Gastrocnemius medialis (tissue), 4 donors: ENCODE results near the gene SEPTIN12. TPM values are rescaled to one million over a fixed set of nuclear protein-coding genes. Genes with fewer than 3 reads are reported as not detected.

ENCODE experiments used
- ATAC-seq, 2 donors: fragments of 150-250 bp; one replicate each; pipeline ENCODE4 v1.9.1; 2016
- DNase-seq, 2 donors: peaks; one replicate each; pipeline ENCODE4 v3.0.0-alpha.2; 2019
- H3K27ac ChIP-seq, 4 donors: fragments of 200-600 bp; sonication (generic); 1 replicate in 1 of 4; 2 replicates in 3 of 4; pipeline ENCODE4 v1.5.1; 2016 to 2018; ENCODE audit warnings: mild to moderate bottlenecking in 2 of 4, moderate library complexity in 1 of 4
- H3K27me3 ChIP-seq, 3 donors: fragments of 200-600 bp; sonication (generic) in 2 of 3; 1 replicate in 1 of 3; 2 replicates in 2 of 3; pipeline versions ENCODE4 v1.5.1 to v1.6.0; 2016 to 2019; ENCODE audit warnings: mild to moderate bottlenecking in 1 of 3, moderate library complexity in 1 of 3
- H3K36me3 ChIP-seq, 2 donors: fragments of 200-600 bp; sonication (generic) in 1 of 2; one replicate each; pipeline ENCODE4 v1.5.1; 2017 to 2018
- H3K4me1 ChIP-seq, 2 donors: fragments of 200-600 bp; sonication (generic) in 1 of 2; one replicate each; pipeline ENCODE4 v1.5.1; 2016 to 2017; ENCODE audit warnings: mild to moderate bottlenecking in 2 of 2
- H3K4me3 ChIP-seq, 4 donors: fragments of 200-600 bp; sonication (generic) in 3 of 4; 1 replicate in 1 of 4; 2 replicates in 3 of 4; pipeline ENCODE4 v1.5.1; 2016 to 2019; ENCODE audit warnings: mild to moderate bottlenecking in 2 of 4
- H3K9me3 ChIP-seq, 3 donors: fragments of 200-600 bp; sonication (generic) in 2 of 3; 1 replicate in 1 of 3; 2 replicates in 2 of 3; pipeline ENCODE4 v1.5.1; 2016 to 2019
- POLR2A ChIP-seq, 2 donors: fragments of 450-650 bp; IDR thresholded peaks; one replicate each; pipeline ENCODE4 v1.6.1; 2017; ENCODE audit warnings: antibody characterized with exemption in 2 of 2, mild to moderate bottlenecking in 2 of 2, moderate library complexity in 2 of 2
- in situ Hi-C, 4 donors: fragments of 200-750 bp; cut with MboI; loops; one replicate each; pipeline versions ENCODE4 v1.15.0 to v1.8.0; 2017; ENCODE audit warnings: low sequenced_read_pairs in 4 of 4
- intact Hi-C: fragments of 100-400 bp; cut with DNase I; formaldehyde crosslinking; loops from one replicate; pipeline ENCODE4 v1.15.1; 2023; ENCODE audit warnings: low total_unique reads
- total RNA-seq, 4 donors: library from RNA; depleted of rRNA; stranded (reverse); fragments of >200 nt; gene quantifications; one replicate each; pipeline versions ENCODE4 v1.1.0 to v1.2.3, GENCODE V29; 2016
- TF ChIP-seq, protein P1 (sequence below), 5 experiments: fragments of 450-650 bp in 3 of 5; fragments of 200-600 bp in 2 of 5; sonication (generic) in 2 of 5; IDR thresholded peaks in 4 of 5; conservative IDR thresholded peaks in 1 of 5; 1 replicate in 4 of 5; 2 replicates in 1 of 5; pipeline ENCODE4 v1.5.1; 2016 to 2019; ENCODE audit warnings: antibody characterized with exemption in 5 of 5, mild to moderate bottlenecking in 3 of 5, moderate library complexity in 3 of 5

SEPTIN12 gene
- total RNA-seq, 4 donors from 2014 or later, result not detected

DNA sequence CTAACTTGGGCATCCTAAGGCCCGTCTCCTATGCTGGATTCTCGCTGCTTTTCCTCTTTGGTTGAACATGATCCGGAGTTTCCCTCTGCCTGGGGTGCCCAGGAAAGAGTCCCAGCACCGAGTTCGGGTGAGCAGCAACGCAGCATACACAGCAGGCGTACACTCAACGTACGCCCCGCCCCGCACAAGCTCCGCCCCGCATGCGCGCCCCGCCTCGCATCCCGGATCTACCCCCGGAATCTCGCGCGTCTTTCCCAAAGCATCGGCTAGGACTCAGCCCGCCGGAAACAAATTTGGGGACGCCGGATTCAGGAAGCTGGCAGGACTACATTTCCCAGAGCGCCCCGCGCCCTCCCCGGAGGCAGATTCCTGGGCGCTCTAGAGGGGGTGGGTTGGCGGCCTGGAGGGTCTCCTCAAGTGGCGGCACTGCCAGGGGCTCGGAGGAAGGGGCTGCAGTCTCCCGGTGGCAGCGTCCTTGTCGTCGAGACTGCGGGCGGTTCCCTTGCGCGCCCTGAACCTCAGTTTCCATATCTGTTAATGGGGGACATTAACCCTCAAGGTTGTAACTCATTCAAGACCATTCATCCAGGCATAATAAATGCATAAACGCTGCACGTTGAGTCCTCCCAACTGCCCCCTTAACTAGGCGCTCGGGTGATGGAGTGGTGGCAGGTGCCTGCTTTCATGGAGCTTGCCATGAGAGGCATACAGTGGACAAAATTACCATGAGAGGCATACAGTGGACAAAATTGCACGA is 19.4 kb downstream of the SEPTIN12 start:
- peak; percentile 68 to 74 for TF ChIP-seq POLR2A (IDR thresholded peaks at IDR 0.05)
- TF ChIP-seq, protein P1, sequence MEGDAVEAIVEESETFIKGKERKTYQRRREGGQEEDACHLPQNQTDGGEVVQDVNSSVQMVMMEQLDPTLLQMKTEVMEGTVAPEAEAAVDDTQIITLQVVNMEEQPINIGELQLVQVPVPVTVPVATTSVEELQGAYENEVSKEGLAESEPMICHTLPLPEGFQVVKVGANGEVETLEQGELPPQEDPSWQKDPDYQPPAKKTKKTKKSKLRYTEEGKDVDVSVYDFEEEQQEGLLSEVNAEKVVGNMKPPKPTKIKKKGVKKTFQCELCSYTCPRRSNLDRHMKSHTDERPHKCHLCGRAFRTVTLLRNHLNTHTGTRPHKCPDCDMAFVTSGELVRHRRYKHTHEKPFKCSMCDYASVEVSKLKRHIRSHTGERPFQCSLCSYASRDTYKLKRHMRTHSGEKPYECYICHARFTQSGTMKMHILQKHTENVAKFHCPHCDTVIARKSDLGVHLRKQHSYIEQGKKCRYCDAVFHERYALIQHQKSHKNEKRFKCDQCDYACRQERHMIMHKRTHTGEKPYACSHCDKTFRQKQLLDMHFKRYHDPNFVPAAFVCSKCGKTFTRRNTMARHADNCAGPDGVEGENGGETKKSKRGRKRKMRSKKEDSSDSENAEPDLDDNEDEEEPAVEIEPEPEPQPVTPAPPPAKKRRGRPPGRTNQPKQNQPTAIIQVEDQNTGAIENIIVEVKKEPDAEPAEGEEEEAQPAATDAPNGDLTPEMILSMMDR (IDR thresholded peaks at IDR 0.05 in 4 of 5, conservative IDR thresholded peaks at IDR 0.05 in 1 of 5), result no peak
- peak; percentile 93 to 95 for DNase-seq
- ATAC-seq, result peak; percentile 82 to 84
- Histone ChIP-seq H3K27me3 (no peaks in the 10 kb centered on the region), H3K4me3 (peak overlapping the region; percentile 74 to 99 (median 90)), H3K27ac (peak overlapping the region; percentile 83 to 95 (median 92)), H3K9me3 (no peaks in the 10 kb centered on the region), H3K36me3 (peaks cover 0 to 19% of the 10 kb centered on the region in 2 donors), H3K4me1 (peaks cover 25 to 30% of the 10 kb centered on the region in 2 donors)
- intact Hi-C loops, result loop anchor here (1.0 to 2.0 kb wide), 3 partner anchors 34 to 188 kb away; partner anchors contain the start of genes ANKS3, DNAAF8 and ROGDI
- in situ Hi-C loops, result no loop called here

DNA sequence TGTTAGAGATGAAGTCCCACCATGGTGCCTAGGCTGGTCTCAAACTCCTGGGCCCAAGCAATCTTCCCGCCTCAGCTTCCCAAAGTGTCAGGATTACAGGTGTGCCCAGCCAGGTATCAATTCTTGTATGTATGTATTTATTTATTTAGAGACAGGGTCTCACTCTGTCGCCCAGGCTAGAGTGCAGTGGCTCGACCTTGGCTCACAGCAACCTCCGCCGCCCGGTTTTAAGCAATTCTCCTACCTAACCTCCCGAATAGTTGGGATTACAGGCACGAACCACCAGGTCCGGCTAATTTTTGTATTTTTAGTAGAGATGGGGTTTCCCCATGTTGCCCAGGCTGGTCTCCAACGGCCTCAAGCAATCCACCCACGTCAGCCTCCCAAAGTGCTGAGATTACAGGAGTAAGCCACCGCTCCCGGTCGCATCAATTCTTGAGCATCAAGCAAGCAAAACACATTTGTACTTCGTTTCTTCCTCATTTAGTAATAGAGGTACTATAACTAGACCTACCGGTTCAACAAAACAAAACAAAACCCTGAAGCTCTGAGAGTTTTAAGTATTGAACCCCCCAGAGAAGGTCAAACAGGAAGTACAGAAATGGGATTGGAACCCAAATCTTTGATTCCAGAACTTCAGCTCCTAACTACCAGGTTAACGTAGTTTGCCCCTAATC is 20.1 kb downstream of the SEPTIN12 start:
- peak overlapping the region; percentile 83 to 95 (median 92) for H3K27ac ChIP-seq
- H3K4me3 ChIP-seq, result peak overlapping the region; percentile 80 to 99 (median 90)
- peak in 1 of 2 donors; percentile 27 for DNase-seq
- no peak for TF ChIP-seq POLR2A (IDR thresholded peaks at IDR 0.05)
- TF ChIP-seq, protein P1 (IDR thresholded peaks at IDR 0.05 in 4 of 5, conservative IDR thresholded peaks at IDR 0.05 in 1 of 5), result no peak
- peak in 1 of 2 donors; percentile 13 for ATAC-seq
- H3K27me3 ChIP-seq, result no peaks in the 10 kb centered on the region
- peaks cover 25 to 30% of the 10 kb centered on the region in 2 donors for H3K4me1 ChIP-seq
- H3K9me3 ChIP-seq, result no peaks in the 10 kb centered on the region
- intact Hi-C loops (loop anchor here (1.0 to 2.0 kb wide), 4 partner anchors 34 to 229 kb away; partner anchors contain the start of genes ANKS3, CDIP1, DNAAF8 and ROGDI), in situ Hi-C loops (no loop called here)
- peaks cover 0 to 26% of the 10 kb centered on the region in 2 donors for H3K36me3 ChIP-seq

DNA sequence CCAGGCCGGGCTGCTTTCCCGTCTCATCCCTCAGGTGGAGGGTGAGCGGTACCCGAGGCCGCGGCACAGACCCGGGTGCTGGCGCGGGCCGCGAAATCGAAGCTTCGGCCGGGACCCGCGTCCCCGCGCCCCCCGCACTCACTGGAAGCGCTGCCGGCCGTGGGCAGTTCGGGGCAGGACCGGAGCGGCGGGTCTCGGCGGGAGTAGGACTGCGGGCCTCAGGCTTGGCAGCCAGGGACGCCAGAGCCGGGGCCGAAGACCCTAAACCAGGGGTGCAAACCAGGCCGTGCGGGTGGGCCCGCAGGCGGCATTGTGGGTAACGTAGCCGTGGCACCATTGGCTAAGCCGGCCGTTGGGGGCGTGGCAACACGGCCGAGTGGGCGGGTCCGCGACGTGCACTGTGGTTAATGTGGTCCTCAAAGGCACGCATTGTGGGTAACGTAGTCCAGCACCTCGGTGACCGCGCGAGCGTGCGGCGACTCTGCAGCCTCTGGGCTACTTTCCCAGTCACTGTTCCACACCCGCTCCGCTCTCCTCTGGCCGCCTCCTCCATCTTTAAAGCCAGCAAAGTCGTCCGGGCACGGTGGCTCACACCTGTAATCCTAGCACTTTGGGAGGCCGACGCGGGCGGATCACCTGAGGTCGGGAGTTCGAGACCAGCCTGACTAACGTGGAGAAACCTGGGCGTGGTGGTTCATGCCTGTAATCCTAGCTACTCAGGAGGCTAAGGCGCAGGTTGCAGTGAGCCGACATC is 21.1 kb downstream of the SEPTIN12 start, which contains the start of gene ZNF500:
ZNF500 (minus strand) TSS at position 288 of the 754 bp plus-strand sequence. CDS start 1,184 bp downstream, outside the sequence.
- TF ChIP-seq POLR2A (IDR thresholded peaks at IDR 0.05), result peak; percentile 69 to 70
- TF ChIP-seq, protein P1 (IDR thresholded peaks at IDR 0.05 in 4 of 5, conservative IDR thresholded peaks at IDR 0.05 in 1 of 5), result no peak

More for the DNA sequence above, 21.1 kb downstream of the SEPTIN12 start, which contains the start of gene ZNF500:
- intact Hi-C loops, result loop anchor here (2.0 kb wide), 1 partner anchor 228 kb away; the partner anchor contains the start of gene CDIP1
- H3K9me3 ChIP-seq, result no peaks in the 10 kb centered on the region
- peaks cover 0 to 35% of the 10 kb centered on the region in 2 donors for H3K36me3 ChIP-seq
- ATAC-seq, result peak; percentile 89 to 95
- no peaks in the 10 kb centered on the region for H3K27me3 ChIP-seq
- DNase-seq, result peak; percentile 97 to 98
- peaks cover 25 to 30% of the 10 kb centered on the region in 2 donors for H3K4me1 ChIP-seq
- H3K4me3 ChIP-seq, result peak within 1 kb of the TSS; percentile 80 to 99 (median 90)
- in situ Hi-C loops, result no loop called here
- H3K27ac ChIP-seq, result peak within 1 kb of the TSS; percentile 83 to 95 (median 92)
